ENCODE data around the gene RHEBL1. TPM values are rescaled to one million over a fixed set of nuclear protein-coding genes. Genes with fewer than 3 reads are reported as not detected.

Gene RHEBL1
- total and polyA plus RNA-seq, 2 of the 4 experiments (the other 2 are of a cell fraction), result 0.62 to 0.72 TPM

DNA sequence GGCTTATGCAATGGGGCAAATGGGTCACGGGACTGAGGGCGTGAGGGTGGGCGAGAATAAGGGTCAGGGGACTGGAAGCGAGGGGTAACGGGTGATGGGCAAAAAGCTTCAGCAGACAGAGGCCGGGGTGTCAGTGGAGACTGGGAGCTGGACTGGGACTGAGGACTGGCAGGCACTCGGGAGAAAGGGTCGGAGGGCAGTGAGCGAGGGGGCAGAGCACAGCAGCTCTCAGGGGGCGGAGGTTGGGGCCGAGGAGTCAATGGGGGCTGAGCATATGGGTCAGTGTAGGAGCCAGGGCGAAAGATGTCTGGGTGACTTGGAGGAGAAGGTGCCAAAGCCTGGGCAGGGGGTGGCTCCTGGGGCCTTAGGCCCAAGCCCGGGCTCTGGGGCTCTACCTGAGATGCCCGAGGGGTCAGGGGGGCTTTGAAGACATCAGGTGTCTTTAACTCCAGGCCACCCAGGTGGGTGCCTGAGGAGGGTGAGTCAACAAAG, 29.4 kb downstream of the RHEBL1 start:
- ChIA-PET POLR2A (ENCODE audit: unreplicated experiment) (no interaction called here), CTCF (no interaction called here)
- BruUV-seq (replicated peaks), result no TSS peak
- H2BK120ac ChIP-seq (ENCODE audit: low read depth, low read length), result no peak overlapping the region
- WGBS, 2 experiments (ENCODE audit: extremely low coverage in 2 of 2, insufficient read length in 1 of 2), result 91% methylated on average over 9 of the region's 14 CpGs; no CpG with 5 or more reads in 1 of the 2 experiments
- no peak overlapping the region for H4K91ac ChIP-seq (ENCODE audit: insufficient read depth, low read depth, low read length)
- H3K9ac ChIP-seq (ENCODE audit: low read depth, low read length), result no peak overlapping the region
- no peak overlapping the region for H2AFZ ChIP-seq (replicated peaks; ENCODE audit: low read length, poor library complexity)
- H3K4me1 ChIP-seq (ENCODE audit: control insufficient read depth, insufficient read depth, low read length), result no peaks in the 10 kb centered on the region
- H4K20me1 ChIP-seq (ENCODE audit: insufficient read depth, low read length), result peaks cover 18% of the 10 kb centered on the region; the same call in 1 of the 2 replicates
- DNase-seq, result no peak
- H3K4me2 ChIP-seq (ENCODE audit: low read depth, low read length), result no peak overlapping the region
- no peak overlapping the region for H3K56ac ChIP-seq (ENCODE audit: extremely low read depth, insufficient read depth, low read length)
- no peak overlapping the region for H2AK5ac ChIP-seq (ENCODE audit: low read depth, low read length)
- no peak overlapping the region for H3K4me3 ChIP-seq (ENCODE audit: insufficient read depth, low read depth, low read length)
- H3K23ac ChIP-seq (ENCODE audit: low read depth, low read length), result no peak overlapping the region
- H3K9me3 ChIP-seq (ENCODE audit: control insufficient read depth, insufficient read depth, low read length), result no peaks in the 10 kb centered on the region
- no peak for ATAC-seq (ENCODE audit: low read depth)
- in situ Hi-C loops (cut with MboI; ENCODE audit: low sequenced_read_pairs), result no loop called here
- no peak overlapping the region for H4K8ac ChIP-seq (ENCODE audit: low read depth in 2 of 2, low read length in 2 of 2)
- no peak overlapping the region for H3K18ac ChIP-seq (ENCODE audit: low read depth, low read length)
- H3K27ac ChIP-seq (ENCODE audit: insufficient read depth, low read length), result no peak overlapping the region
- dilution Hi-C loops (cut with HindIII; ENCODE audit: low sequenced_read_pairs, unreplicated experiment), result no loop called here
- no peak overlapping the region for H2AK9ac ChIP-seq (replicated peaks; ENCODE audit: low read depth, low read length, poor library complexity)
- H2BK15ac ChIP-seq (ENCODE audit: low read depth, low read length), result no peak overlapping the region
- TF ChIP-seq RAD21 (IDR thresholded peaks at IDR 0.05; ENCODE audit: low read length), result no peak
- no peak for TF ChIP-seq MXI1 (IDR thresholded peaks at IDR 0.05; ENCODE audit: borderline replicate concordance, low read depth, low read length)
- no peak for TF ChIP-seq FOS (IDR thresholded peaks at IDR 0.05; ENCODE audit: low read depth, low read length)
- TF ChIP-seq MAFK (IDR thresholded peaks at IDR 0.05; ENCODE audit: low read depth, low read length), result no peak
- no peak for TF ChIP-seq BHLHE40 (IDR thresholded peaks at IDR 0.05; ENCODE audit: low read depth, low read length)
- TF ChIP-seq SMC3 (IDR thresholded peaks at IDR 0.05; ENCODE audit: low read depth, low read length), result no peak
- no peak for TF ChIP-seq CEBPB (IDR thresholded peaks at IDR 0.05; ENCODE audit: low read depth, low read length)
- TF ChIP-seq, protein P1, sequence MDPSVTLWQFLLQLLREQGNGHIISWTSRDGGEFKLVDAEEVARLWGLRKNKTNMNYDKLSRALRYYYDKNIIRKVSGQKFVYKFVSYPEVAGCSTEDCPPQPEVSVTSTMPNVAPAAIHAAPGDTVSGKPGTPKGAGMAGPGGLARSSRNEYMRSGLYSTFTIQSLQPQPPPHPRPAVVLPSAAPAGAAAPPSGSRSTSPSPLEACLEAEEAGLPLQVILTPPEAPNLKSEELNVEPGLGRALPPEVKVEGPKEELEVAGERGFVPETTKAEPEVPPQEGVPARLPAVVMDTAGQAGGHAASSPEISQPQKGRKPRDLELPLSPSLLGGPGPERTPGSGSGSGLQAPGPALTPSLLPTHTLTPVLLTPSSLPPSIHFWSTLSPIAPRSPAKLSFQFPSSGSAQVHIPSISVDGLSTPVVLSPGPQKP (IDR thresholded peaks at IDR 0.05; ENCODE audit: borderline replicate concordance, low read depth, low read length), result no peak
- TF ChIP-seq CTCF (conservative IDR thresholded peaks at IDR 0.05; ENCODE audit: low read depth, low read length), result no peak
- TF ChIP-seq MAZ (IDR thresholded peaks at IDR 0.05; ENCODE audit: borderline replicate concordance, low read depth, low read length), result no peak
- no peak for TF ChIP-seq RFX5 (IDR thresholded peaks at IDR 0.05; ENCODE audit: low read depth, low read length)
- TF ChIP-seq RCOR1 (IDR thresholded peaks at IDR 0.05; ENCODE audit: insufficient replicate concordance, low read length), result no peak
- no peak for TF ChIP-seq CHD1 (IDR thresholded peaks at IDR 0.05; ENCODE audit: low read depth, low read length)
- H3K9me1 ChIP-seq (ENCODE audit: insufficient read depth, low read length), result no peaks in the 10 kb centered on the region
- H4K5ac ChIP-seq (ENCODE audit: low read depth, low read length), result no peak overlapping the region
- no peak overlapping the region for H2BK5ac ChIP-seq (ENCODE audit: low read depth, low read length, poor library complexity, severe bottlenecking)
- H3K79me1 ChIP-seq (ENCODE audit: low read depth in 1 of 2, low read length in 2 of 2), result peaks cover 28 to 38% of the 10 kb centered on the region in 2 experiments
- no peak overlapping the region for H3K4ac ChIP-seq (ENCODE audit: low read depth, low read length)
- no peaks in the 10 kb centered on the region for H3K27me3 ChIP-seq (ENCODE audit: control insufficient read depth, insufficient read depth, low read length)
- no peak overlapping the region for H2BK20ac ChIP-seq (ENCODE audit: low read depth, low read length)
- intact Hi-C loops (cut with micrococcal nuclease), result no loop called here
- no peak overlapping the region for H3K14ac ChIP-seq (replicated peaks; ENCODE audit: low read depth, low read length)
- peaks cover 85% of the 10 kb centered on the region for H3K36me3 ChIP-seq (ENCODE audit: control insufficient read depth, insufficient read depth, low read length)

Data from IMR-90 (cell line).